Heart left ventricle (tissue), 16 donors: Measurements from ENCODE around the gene DPY19L3. TPM values are rescaled to one million over a fixed set of nuclear protein-coding genes. Genes with fewer than 3 reads are reported as not detected.

ENCODE experiments used
- ATAC-seq, 4 donors: fragments of 200-7000 bp; cut with Tn5 transposase; one replicate each; pipeline ENCODE4 v1.9.1; 2020 to 2022; ENCODE audit warnings: moderate library complexity in 4 of 4, mild to moderate bottlenecking in 3 of 4, moderate number of reproducible peaks in 1 of 4
- DNase-seq, 5 donors: peaks; one replicate each; pipeline ENCODE4 v3.0.0-alpha.2; 2020
- H3K27ac ChIP-seq, 12 donors: fragments of 200-600 bp; sonication (generic) in 4 of 12; one replicate each; pipeline versions ENCODE4 v1.5.0 to v1.8.0; 2016 to 2022; ENCODE audit warnings: mild to moderate bottlenecking in 2 of 12
- H3K27me3 ChIP-seq, 9 donors: fragments of 200-600 bp; sonication (generic) in 2 of 9; one replicate each; pipeline versions ENCODE4 v1.5.1 to v1.8.0; 2016 to 2022; ENCODE audit warnings: mild to moderate bottlenecking in 3 of 9
- H3K36me3 ChIP-seq, 9 donors: fragments of 200-600 bp; sonication (generic) in 2 of 9; one replicate each; pipeline versions ENCODE4 v1.5.0 to v1.8.0; 2018 to 2022; ENCODE audit warnings: mild to moderate bottlenecking in 2 of 9
- H3K4me1 ChIP-seq, 12 donors: fragments of 200-600 bp; sonication (generic) in 4 of 12; one replicate each; pipeline versions ENCODE4 v1.5.0 to v1.8.0; 2016 to 2022; ENCODE audit warnings: mild to moderate bottlenecking in 3 of 12
- H3K4me3 ChIP-seq, 12 donors: fragments of 200-600 bp; sonication (generic) in 4 of 12; one replicate each; pipeline versions ENCODE4 v1.5.0 to v1.8.0; 2017 to 2022; ENCODE audit warnings: mild to moderate bottlenecking in 9 of 12, moderate library complexity in 4 of 12
- H3K9me3 ChIP-seq, 12 donors: fragments of 200-600 bp; sonication (generic) in 4 of 12; one replicate each; pipeline versions ENCODE4 v1.5.0 to v1.8.0; 2016 to 2022; ENCODE audit warnings: mild to moderate bottlenecking in 1 of 12
- CTCF ChIP-seq, 12 donors: fragments of 200-600 bp; sonication (generic) in 4 of 12; IDR thresholded peaks; one replicate each; pipeline versions ENCODE4 v1.5.0 to v1.8.0; 2018 to 2022; ENCODE audit warnings: antibody characterized with exemption in 12 of 12, mild to moderate bottlenecking in 5 of 12
- POLR2A ChIP-seq, 2 donors: fragments of 450-650 bp; IDR thresholded peaks; one replicate each; pipeline ENCODE4 v1.6.1; 2017; ENCODE audit warnings: antibody characterized with exemption in 2 of 2, mild to moderate bottlenecking in 2 of 2, moderate library complexity in 2 of 2
- WGBS, 4 donors: extraction: QIAGEN DNeasy Blood & Tissue Kit in 2 of 4; methylation state at CpG; one replicate each; pipeline versions ENCODE4 v1.1.5 to v1.1.7; 2013 to 2018; 5-methylcytosine and 5-hydroxymethylcytosine counted together
- intact Hi-C, 10 donors: fragments of 100-400 bp; cut with DNase I; formaldehyde crosslinking; loops; one replicate each; pipeline versions ENCODE4 v1.11.1 to v1.14.2; 2022
- polyA plus RNA-seq, 2 donors: library from polyadenylated mRNA; stranded (reverse); fragments of 200-250 nt; gene quantifications; one replicate each; pipeline ENCODE4 v1.2.3, GENCODE V29; 2013
- total RNA-seq, 9 donors: library from RNA; depleted of rRNA in 2 of 9; stranded (reverse); fragments of >200 nt in 2 of 9; fragmentation: NEBNext Ultra II Directional in 3 of 9; extraction: Animal tissue kit (Norgen Biotek cat#: 25700) in 3 of 9; gene quantifications; one replicate each; pipeline versions ENCODE4 v1.1.0 to v1.2.4, GENCODE V29; 2016 to 2023
- donor health status: ischemic (EF 13 %, LVEDD 7.1; RV severe dilation, severe dysfunction).
- donor health status: healthy with polysubstance abuse.
- donor health status: DM: no; HTN: yes; CAD: no.
- donor health status: DM: no; HTN: no; CAD: no.
- donor health status: ischemic (EF 25% LVEDD 6.9; RV normal size, moderate dysfunction).
- donor health status: ischemic (EF 25% LVEDD 5.7; RV mildly dilated, moderate dysfunction).
- donor health status: healthy.
- donor health status: DM: yes; HTN: yes; CAD: no.
- donor health status: ischemic (EF 35%, LVEDD 5.7; RV mildly dilated, moderate dysfunction).
- donor health status: nonischemic (EF 11% LVEDD 7.7; RV severe dilation, severe dysfunction).
- donor health status: DM: yes; HTN: yes; CAD: no.
- donor health status: PGD.
- donor health status: ischemic (EF 29% LVEDD 5.4; RV normal size, mild dysfunction).
- donor health status: nonischemic (EF 23%, LVEDD 6.1; RV moderate dilation, normal function).

The DPY19L3 gene
- total and polyA plus RNA-seq, 11 donors: 1.5 to 15.2 (median 5.3) TPM

- H3K27ac ChIP-seq: peak overlapping the region; percentile 90 to 99 (median 98)
- DNase-seq: no peak
- no peak for ATAC-seq
Observed at GRCh38 chr19:32404213-32404932, 1.2 kb upstream of the DPY19L3 start.

GRCh38 chr19:32404933-32405430 is 588 bp upstream of the DPY19L3 start:
- 1 to 6% (median 2%) methylated on average over 11 to 36 of the region's 36 CpGs for WGBS, 4 donors
- intact Hi-C loops: loop anchor here in 8 of 10 donors (2.0 to 10.0 kb wide), 5 partner anchors 58 to 170 kb away; partner anchors contain the start of gene ZNF507 (in 6 of the 8)
- ATAC-seq: peak; percentile 15 to 65 (median 60)

More at GRCh38 chr19:32404213-32404932, 1.2 kb upstream of the DPY19L3 start:
- no peak for TF ChIP-seq CTCF (IDR thresholded peaks at IDR 0.05)
- no peak for TF ChIP-seq POLR2A (IDR thresholded peaks at IDR 0.05)
- Histone ChIP-seq H3K36me3 (peaks cover 0 to 12% (median 5%) of the 10 kb centered on the region in 9 donors), H3K9me3 (no peaks in the 10 kb centered on the region), H3K4me3 (peak overlapping the region; percentile 73 to 97 (median 86)), H3K4me1 (peaks cover 0 to 26% (median 14%) of the 10 kb centered on the region in 12 donors), H3K27me3 (no peaks in the 10 kb centered on the region)
- intact Hi-C loops: loop anchor here in 5 of 10 donors (2.0 to 10.0 kb wide), 4 partner anchors 60 to 170 kb away; partner anchors contain the start of gene ZNF507 (in 3 of the 5)
- WGBS, 4 donors: 68 to 72% (median 71%) methylated on average over 20 of the region's 20 CpGs

GRCh38 chr19:32406161-32407003 is 812 bp downstream of the DPY19L3 start:
- no peak for ATAC-seq
- 9 to 26% (median 11%) methylated on average over 13 to 33 of the region's 33 CpGs for WGBS, 4 donors
- no peaks in the 10 kb centered on the region for H3K9me3 ChIP-seq
- H3K4me1 ChIP-seq: peaks cover 0 to 26% (median 14%) of the 10 kb centered on the region in 12 donors
- H3K4me3 ChIP-seq: peak overlapping the region; percentile 73 to 97 (median 86)
- peaks cover 0 to 32% (median 21%) of the 10 kb centered on the region in 9 donors for H3K36me3 ChIP-seq
- no peak for DNase-seq
- peak overlapping the region; percentile 90 to 99 (median 98) for H3K27ac ChIP-seq
- H3K27me3 ChIP-seq: no peaks in the 10 kb centered on the region
- intact Hi-C loops: loop anchor here in 6 of 10 donors (5.0 to 10.0 kb wide), 4 partner anchors 59 to 168 kb away; partner anchors contain the start of gene ZNF507 (in 5 of the 6)
- TF ChIP-seq POLR2A (IDR thresholded peaks at IDR 0.05) (no peak), CTCF (IDR thresholded peaks at IDR 0.05) (no peak)

More at GRCh38 chr19:32404933-32405430, 588 bp upstream of the DPY19L3 start:
- Histone ChIP-seq H3K36me3 (peaks cover 0 to 18% (median 11%) of the 10 kb centered on the region in 9 donors), H3K4me3 (peak overlapping the region; percentile 73 to 97 (median 86)), H3K27ac (peak overlapping the region; percentile 90 to 99 (median 98)), H3K4me1 (peaks cover 0 to 26% (median 14%) of the 10 kb centered on the region in 12 donors), H3K9me3 (no peaks in the 10 kb centered on the region), H3K27me3 (no peaks in the 10 kb centered on the region)
- DNase-seq: peak; percentile 61 to 81 (median 71)
- TF ChIP-seq CTCF (IDR thresholded peaks at IDR 0.05): no peak
